GM19324 (cell line): ENCODE results near the gene ERBIN.
"Not testable (repeated sequence)": the region's sequence is repeated elsewhere in the genome, so short reads cannot be mapped to it uniquely, and the experiment has no call there.

Experiments used
- ATAC-seq: cut with Tn5 transposase; IDR thresholded peaks from one replicate; pipeline ENCODE4 v1.9.1; 2021; ENCODE audit warnings: mild to moderate bottlenecking, moderate library complexity; ENCODE audit not compliant: unreplicated experiment, low FRiP score

The ERBIN gene

GRCh38 chr5:65955746-65956145 lies 29.4 kb downstream of the ERBIN start:
- ATAC-seq = no peak

- ATAC-seq = not testable (repeated sequence)
These were observed 31.3 kb downstream of the ERBIN start for GRCh38 chr5:65957703-65958102.

DNA sequence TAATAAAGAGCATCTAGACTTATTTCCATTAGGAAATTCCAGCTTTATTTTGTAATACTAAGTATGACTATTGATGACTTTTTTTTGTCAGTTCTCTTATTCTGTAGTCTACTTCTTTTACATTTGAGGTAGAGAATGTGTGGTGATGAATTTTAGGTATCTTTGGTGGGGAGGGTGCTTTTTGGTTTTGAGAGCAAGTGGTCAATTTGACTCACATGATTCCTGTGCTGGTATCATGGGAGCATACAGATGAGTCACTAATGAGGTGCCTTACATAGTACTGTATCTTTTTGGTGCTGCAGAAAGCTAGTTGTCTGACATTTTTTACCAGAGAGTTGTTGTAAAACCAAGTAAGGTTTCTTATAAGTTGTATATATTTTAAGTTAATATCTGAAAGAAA lies 35.3 kb downstream of the ERBIN start:
- no peak for ATAC-seq

DNA sequence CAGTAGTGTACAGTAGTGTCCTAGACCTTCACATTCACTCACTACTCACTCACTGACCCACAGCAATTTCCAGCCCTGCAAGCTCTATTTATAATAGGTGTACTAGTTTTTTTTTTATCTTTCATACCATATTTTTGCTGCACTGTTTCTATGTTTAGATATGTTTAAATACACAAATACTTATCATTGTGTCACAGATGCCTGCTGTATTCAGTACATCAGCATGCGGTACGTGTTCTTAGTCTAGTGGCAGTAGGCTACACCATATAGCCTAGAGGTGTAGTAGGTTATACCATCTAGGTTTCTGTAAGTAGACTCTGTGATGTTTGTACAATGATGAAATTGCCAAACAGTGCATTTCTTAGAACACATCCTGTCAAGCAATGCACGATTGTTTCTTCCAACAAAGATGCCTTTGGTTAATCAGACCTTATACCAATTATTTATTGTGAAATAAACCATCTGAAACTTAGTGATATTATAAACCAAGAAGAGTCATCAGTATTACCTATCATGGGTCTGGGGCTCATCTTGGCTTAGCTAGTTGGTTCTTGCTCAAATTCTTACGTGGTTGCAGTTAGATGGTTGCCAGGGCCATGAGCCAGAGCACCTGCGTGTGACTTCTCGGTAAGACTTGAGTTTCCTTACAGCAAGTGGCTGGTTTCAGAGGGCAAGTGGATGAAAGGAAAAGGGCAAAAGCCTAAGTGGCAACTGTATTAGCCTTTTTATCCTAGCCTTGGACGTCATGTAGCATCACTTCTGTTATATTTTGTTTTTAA lies 41.1 kb downstream of the ERBIN start:
- no peak for ATAC-seq

DNA sequence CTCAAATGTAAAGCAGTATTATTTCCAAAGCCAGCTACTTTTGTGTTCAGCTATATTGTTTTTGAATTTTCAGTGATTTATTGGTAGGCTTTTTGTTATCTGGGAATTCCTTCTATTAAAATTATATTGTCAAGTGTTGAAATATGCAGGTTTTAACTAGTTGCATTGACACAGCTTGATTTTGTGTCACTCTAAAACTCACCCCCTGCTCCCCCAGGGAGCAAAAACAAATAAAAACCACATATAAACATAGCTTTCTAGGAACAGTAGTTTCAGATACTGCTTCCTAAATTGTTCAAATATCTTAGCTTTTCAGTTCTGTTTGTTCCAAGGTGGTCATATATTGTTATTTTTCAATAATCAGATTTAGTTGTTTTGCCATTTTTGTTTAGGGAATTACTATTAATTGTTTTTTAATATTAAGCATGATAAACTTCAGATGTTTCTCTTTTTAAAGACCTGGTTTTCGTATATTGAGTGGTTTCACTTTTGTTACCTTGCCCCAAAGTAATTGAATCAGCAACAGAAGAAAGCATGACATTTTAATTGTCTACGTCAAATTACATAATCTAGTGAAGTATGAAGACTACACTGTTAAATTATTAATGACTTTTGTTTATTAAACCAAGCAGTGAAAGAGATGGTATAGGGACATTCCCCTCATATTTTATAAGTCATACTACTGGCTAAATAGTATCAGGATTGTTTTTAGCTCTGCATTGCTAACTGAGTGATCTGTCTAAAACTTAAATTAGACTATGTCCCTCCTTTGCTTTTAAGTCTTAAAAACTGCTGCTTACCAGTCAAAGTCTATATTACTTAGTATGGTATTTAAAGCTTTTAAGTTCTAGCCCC lies 43.4 kb downstream of the ERBIN start:
- ATAC-seq = no peak

- ATAC-seq = no peak
These were observed 44.3 kb downstream of the ERBIN start for GRCh38 chr5:65970481-65971367.

GRCh38 chr5:65971643-65972042 lies 45.3 kb downstream of the ERBIN start:
- ATAC-seq = no peak

DNA sequence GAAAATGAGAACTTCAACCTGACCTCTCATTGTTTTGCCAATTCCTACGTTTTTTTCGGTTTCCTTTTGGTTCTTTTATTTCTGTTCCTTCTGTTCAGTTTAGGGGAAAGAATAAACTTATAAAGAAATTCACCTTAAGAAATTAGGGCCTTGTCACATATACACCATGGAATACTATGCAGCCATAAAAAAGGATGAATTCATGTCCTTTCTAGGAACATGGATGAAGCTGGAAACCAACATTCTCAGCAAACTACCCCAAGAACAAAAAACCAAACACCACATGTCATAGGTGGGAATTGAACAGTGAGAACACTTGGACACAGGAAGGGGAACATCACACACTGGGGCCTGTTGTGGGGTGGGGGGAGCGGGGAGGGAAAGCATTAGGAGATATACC lies 46.5 kb downstream of the ERBIN start:
- not testable (repeated sequence) for ATAC-seq

DNA sequence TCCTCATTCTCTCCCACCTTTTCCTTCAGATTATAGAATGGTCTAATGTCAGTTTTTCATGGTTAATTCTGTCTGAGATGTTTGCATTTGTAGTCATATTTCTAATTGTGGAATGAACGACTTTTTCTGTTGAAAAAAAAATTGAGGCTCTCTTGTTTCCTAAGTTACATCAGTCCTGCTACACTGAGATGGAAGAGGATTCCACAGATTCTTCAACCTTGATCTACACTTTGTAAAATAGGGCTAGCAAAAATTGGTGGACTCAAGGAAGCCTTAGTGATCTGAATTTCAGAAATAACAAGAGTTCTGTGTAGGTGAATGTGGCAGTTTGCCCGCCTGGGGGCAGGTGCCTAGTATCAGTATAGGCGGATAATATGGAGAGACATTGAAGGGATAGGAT lies 51.9 kb downstream of the ERBIN start:
- no peak for ATAC-seq

- no peak for ATAC-seq
These were observed 55.2 kb downstream of the ERBIN start for GRCh38 chr5:65981548-65981947.

DNA sequence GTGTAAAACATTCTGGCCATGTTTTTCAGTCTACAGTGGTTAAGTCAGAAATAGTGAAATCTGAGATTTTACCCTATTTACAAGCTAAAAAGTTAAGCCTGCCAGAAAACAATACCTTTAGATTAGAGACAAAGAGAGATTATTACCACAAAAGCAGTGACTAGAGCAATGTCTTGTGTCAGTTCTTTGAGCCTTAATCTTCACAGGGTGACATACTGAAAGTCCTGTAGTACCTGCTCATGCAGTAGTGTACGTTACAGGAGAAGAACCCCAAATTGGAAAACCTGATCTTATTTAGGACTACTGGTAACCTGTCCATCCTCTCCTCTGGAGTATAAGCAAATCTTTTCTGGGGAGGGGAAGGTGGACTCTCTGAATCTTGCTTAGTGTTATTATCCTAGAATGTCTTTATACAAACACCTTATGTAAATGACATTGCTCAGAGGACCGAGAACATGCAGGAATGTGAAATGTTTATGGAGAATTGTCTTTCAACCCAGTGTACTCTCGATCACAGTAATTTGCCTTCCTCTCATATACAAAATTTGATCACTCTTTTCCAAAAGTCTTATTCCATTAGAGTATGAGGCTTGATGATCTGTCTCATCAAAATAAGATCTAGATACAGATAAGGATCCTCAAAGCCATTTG lies 55.7 kb downstream of the ERBIN start:
- no peak for ATAC-seq

DNA sequence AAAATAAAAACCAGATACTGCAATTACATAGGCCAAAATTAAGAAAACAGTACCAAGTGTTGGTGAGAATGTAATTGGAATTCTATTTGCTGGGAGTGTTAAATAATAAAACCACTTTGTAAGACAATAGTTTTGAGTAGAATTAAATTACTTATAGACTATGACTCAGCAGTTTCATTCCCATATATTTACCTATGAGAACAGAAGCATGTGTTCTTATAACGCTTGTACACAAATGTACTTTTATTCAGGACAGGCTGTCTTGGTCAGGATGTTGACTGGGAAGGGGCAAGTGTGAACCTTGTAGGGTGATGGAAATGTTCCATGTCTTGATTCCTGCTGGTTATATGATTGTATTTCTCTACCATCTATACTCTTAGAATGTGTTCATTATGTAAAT lies 56.3 kb downstream of the ERBIN start:
- no peak for ATAC-seq

DNA sequence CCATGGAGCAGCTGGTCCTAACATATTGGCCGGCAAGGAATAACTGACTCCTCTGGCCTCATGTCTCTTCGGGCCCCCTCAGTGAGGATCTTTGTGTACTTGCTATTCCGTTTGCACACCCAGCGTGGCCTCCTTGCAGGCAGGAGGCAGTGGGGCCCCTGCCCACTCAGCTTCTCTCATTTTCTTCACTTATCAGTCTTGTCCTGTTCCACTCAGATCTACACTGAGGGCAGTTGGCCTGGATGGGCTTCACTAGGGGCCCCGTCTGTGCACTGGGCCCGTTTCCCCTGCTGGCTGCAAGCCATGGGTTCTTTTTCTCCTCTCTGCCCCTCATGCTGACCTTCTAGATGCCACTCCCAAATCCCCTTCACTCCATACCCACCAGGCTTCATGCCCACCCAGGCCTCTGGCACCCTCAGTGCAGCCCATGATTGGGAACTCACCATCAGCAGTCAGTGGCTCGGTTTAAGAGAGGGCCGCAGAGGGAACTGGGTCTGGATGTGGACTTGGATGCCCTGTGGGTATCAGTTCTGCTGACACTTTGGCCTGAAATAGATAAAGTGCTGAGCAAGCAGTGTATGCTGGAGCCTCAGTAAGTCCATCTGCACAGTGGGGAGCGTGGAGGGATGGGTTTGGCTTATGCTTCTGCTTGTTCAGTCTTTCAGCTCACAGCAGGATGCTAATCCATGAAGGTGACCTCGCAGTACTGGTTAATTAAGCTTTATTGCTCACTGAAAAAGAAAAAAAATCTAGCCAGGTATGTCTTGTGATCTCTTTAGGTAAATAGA lies 57.9 kb downstream of the ERBIN start:
- ATAC-seq = no peak

DNA sequence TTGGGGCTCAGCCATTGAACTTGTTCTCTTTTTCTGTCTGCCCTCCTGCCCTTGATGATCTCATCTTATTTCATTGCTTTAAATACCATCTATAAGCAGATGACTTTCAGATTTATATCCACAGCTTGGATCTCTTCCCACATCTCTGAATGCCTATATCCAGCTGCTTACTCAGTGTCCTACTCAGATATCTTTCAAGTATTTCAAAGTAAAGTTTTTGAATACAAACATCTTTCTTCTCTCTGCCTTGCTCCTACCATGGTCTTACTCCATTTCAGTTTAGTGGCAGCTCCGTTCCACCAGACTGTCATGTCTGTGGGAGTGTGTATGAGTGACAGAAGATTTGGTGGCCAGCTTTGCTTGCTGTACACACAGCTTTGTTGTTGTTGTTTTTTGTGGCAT lies 59.7 kb downstream of the ERBIN start:
- no peak for ATAC-seq

GRCh38 chr5:65986796-65987195 lies 60.4 kb downstream of the ERBIN start:
- no peak for ATAC-seq

GRCh38 chr5:65987982-65988381 lies 61.6 kb downstream of the ERBIN start:
- ATAC-seq = no peak

DNA sequence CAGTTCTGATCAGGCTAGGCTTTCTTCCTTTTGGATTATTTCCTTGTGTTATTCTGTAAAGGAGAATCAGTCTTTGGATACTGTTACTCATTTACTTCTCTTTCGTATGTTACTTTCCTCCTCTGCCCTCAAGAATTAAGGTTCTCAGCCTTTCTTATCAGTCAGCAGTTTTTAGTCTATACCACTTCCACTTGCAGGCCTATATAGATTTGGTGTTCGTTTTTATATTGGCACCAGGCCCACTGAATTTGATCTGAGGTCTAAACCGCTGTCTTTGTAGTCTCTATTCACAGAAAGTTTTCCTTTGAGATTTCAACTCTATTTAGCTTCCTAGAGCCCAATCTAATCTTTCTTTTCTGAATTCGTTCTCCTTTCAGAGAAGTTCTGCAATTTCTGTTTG lies 62.8 kb downstream of the ERBIN start:
- no peak for ATAC-seq

GRCh38 chr5:65992630-65993029 lies 66.3 kb downstream of the ERBIN start:
- no peak for ATAC-seq

DNA sequence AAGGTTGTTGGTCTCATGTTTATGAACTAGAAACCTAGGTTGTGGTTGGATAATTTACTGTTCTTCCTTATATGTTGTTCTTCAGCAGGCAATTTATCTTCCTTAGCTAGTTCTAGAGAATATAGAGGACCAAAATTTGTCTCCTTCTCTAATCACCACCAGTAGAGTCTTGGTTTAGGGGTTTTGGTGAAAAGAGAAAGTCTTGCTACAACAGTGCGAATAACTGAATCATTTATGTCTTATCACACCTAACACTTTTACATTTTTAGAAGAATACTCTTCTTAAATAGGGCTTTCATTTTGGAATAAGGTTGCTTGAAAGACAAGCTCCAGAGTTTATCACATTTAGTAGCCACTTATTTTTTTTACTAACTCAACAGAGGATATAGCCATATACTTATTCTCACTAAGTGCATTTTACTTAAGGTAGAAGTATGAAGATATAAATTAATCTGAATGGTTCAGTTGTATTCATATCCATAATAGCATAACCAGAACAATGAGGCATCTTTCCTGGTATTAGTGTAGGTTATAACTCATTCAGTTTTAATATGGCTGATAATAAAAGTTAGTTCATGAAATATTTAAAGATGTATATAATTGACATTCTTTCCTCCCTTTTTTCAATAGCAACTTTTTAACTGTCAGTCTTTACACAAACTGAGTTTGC lies 67.9 kb downstream of the ERBIN start:
- ATAC-seq = no peak
